HepG2 (cell line): ENCODE measurements around the gene ILDR2.

Experiments used
- SMC3 ChIP-seq: IDR thresholded peaks from 2 replicates; pipeline ENCODE4 v1.6.1; 2011; ENCODE audit warnings: low read length, improper control_type of control experiment
- ZNF546 ChIP-seq: sonication (generic); formaldehyde crosslinking; conservative IDR thresholded peaks from 2 replicates; pipeline ENCODE4 v1.8.1; 2023; ENCODE audit warnings: mild to moderate bottlenecking, missing genetic modification reagents

DNA sequence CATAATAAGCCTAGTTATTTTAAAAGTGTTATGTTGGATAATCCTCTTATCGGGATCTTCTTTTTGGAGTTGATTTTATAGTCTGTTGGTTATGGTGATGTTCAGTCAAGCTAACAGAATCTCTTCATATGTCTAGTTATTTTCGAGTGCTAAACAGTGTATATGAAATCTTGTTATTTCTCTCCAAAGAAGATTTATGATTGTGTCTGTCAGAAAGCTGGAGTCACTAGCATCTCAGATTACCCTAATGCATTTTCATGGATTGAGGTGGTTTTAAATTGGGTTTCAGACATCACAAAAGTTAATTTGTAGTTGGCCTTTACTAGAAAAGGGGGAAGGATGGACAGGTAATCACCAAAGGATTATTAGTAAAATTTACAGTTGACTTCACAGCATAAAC lies 27.0 kb upstream of the ILDR2 start:
- no peak for TF ChIP-seq SMC3
- no peak for TF ChIP-seq ZNF546 (CRISPR knock-in tag)
